BE2C (cell line): ENCODE data around the gene SCN7A.
"Not testable (repeated sequence)": the region's sequence is repeated elsewhere in the genome, so short reads cannot be mapped to it uniquely, and the experiment has no call there.

ENCODE experiments used
- DNase-seq: peaks from one replicate; pipeline ENCODE4 v3.0.0-alpha.2; 2020
- H3K27me3 ChIP-seq: fragments of 250-450 bp; sonication (Bioruptor Pico); 2 replicates; pipeline ENCODE4 v1.5.1; 2020; ENCODE audit warnings: mild to moderate bottlenecking
- H3K36me3 ChIP-seq: fragments of 250-450 bp; sonication (Bioruptor Pico); 2 replicates; pipeline ENCODE4 v1.5.1; 2020; ENCODE audit warnings: mild to moderate bottlenecking
- H3K4me1 ChIP-seq: fragments of 250-450 bp; sonication (Bioruptor Pico); 2 replicates; pipeline ENCODE4 v1.5.1; 2020
- H3K4me3 ChIP-seq: 2 replicates; pipeline ENCODE4 v1.5.1; 2011; ENCODE audit warnings: low read depth, low read length
- H3K9me3 ChIP-seq: fragments of 250-450 bp; sonication (Bioruptor Pico); 2 replicates; pipeline ENCODE4 v1.5.1; 2020
- TF ChIP-seq, protein P1 (sequence below): IDR thresholded peaks from 2 replicates; pipeline ENCODE4 v1.5.1; 2012; ENCODE audit warnings: mild to moderate bottlenecking, low read depth, low read length

SCN7A gene

DNA sequence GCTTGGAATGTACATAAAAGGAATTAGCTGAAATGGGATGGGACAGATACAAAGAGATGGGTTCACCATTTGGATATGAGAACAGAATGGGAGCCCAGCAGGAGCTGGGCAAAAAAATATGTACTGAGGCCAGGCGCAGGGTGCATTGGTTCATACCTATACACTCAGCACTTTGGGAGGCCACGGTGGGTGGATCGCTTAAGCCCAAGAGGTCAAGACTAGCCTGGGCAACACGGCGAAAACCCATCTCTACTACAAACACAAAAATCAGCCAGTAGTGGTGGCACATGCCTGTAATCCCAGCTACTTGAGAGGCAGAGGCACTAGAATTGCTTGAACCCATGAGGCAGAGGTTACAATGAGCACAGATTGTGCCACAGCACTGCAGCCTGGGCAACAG is 30.4 kb downstream of the SCN7A start:
- TF ChIP-seq, protein P1, sequence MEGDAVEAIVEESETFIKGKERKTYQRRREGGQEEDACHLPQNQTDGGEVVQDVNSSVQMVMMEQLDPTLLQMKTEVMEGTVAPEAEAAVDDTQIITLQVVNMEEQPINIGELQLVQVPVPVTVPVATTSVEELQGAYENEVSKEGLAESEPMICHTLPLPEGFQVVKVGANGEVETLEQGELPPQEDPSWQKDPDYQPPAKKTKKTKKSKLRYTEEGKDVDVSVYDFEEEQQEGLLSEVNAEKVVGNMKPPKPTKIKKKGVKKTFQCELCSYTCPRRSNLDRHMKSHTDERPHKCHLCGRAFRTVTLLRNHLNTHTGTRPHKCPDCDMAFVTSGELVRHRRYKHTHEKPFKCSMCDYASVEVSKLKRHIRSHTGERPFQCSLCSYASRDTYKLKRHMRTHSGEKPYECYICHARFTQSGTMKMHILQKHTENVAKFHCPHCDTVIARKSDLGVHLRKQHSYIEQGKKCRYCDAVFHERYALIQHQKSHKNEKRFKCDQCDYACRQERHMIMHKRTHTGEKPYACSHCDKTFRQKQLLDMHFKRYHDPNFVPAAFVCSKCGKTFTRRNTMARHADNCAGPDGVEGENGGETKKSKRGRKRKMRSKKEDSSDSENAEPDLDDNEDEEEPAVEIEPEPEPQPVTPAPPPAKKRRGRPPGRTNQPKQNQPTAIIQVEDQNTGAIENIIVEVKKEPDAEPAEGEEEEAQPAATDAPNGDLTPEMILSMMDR: no peak
- H3K9me3 ChIP-seq: no peaks in the 10 kb centered on the region

DNA sequence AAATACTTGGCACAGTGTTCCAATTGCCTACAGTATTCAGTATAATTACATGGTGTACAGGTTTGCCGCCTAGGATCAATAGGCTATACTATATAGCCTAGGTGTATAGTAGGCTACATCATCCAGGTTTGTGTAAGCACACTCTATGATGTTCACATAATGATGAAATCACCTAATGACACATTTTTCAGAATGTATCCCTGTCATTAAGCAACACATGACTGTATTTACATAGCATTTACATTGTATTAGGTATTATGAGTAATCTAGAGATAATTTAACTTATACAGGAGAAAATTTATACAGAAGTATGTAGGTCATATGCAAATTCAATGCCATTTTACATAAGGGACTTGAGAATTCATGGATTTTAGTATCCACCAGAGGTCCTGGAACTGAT is 35.4 kb downstream of the SCN7A start:
- Histone ChIP-seq H3K4me1 (no peaks in the 10 kb centered on the region), H3K36me3 (no peaks in the 10 kb centered on the region), H3K9me3 (no peaks in the 10 kb centered on the region), H3K27me3 (no peaks in the 10 kb centered on the region), H3K4me3 (no peak overlapping the region)
- TF ChIP-seq, protein P1: no peak
- no peak for DNase-seq

More for the DNA sequence above, 30.4 kb downstream of the SCN7A start:
- no peaks in the 10 kb centered on the region for H3K36me3 ChIP-seq
- DNase-seq: no peak
- H3K4me3 ChIP-seq: no peak overlapping the region
- H3K27me3 ChIP-seq: no peaks in the 10 kb centered on the region
- H3K4me1 ChIP-seq: no peaks in the 10 kb centered on the region

DNA sequence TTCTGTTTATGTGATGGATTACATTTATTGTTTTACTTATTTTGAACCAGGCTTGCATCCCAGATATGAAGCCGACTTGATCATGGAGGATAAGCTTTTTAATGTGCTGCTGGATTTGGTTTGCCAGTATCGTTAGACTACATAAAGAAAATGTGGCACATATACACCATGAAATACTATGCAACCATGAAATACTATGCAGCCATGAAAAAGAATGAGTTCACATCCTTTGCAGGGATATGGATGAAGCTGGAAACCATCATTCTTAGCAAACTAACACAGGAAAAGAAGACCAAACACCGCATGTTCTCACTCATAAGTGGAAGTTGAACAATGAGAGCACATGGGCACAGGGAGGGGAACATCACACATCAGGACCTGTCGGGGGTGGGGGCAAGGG is 38.2 kb downstream of the SCN7A start:
- not testable (repeated sequence) for H3K9me3 ChIP-seq, H3K36me3 ChIP-seq, H3K4me3 ChIP-seq, H3K27me3 ChIP-seq, H3K4me1 ChIP-seq, DNase-seq

DNA sequence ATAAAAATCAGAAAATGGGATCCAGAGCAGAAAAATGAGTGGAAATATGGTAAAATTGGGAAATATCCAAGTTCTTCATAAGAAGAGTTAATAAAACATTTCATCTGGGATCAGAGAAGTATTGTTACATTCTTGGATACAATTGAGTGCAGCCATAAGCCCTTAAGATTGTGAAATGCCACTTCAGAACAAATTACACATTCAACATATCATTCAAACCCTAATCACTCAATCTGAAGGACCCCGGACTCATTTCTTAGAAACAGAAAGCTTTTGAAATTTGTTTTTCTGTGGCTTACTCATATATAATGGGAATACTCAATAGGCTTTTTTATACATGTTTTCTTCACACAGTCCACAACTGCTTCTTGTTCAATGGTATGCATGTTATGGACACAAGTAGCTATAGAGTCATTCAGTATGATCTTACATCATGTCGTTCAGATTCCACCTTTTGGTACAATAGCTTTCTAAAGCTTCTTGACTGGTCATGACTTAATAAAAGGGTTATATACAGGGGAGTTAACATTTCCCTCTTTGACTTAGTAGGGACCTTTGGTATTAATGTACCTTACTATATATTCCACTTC is 39.9 kb downstream of the SCN7A start:
- no peaks in the 10 kb centered on the region for H3K4me1 ChIP-seq
- H3K9me3 ChIP-seq: no peaks in the 10 kb centered on the region
- TF ChIP-seq, protein P1: no peak
- DNase-seq: no peak
- H3K4me3 ChIP-seq: no peak overlapping the region
- no peaks in the 10 kb centered on the region for H3K27me3 ChIP-seq
- no peaks in the 10 kb centered on the region for H3K36me3 ChIP-seq

DNA sequence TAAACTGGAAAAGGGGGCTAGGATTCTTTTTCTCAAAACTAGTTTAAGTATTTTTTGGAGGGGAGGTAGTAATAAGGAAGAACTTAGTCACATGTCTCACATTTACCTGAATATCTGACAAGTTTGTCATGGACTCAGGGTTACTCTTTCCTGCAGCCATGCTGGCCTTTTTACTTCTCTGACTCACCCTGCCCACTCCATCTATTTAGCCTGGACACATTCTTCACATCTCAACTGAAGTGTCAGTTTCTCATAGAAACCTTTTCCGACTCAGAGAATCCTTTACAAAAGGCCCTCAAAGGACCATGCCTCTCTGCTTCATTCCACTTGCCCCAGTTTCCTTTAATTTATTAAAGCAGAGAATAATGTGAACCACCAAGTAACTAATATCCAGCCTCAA is 42.6 kb downstream of the SCN7A start:
- H3K9me3 ChIP-seq: no peaks in the 10 kb centered on the region
- H3K4me1 ChIP-seq: no peaks in the 10 kb centered on the region
- no peak for DNase-seq
- H3K27me3 ChIP-seq: no peaks in the 10 kb centered on the region
- H3K36me3 ChIP-seq: no peaks in the 10 kb centered on the region
- TF ChIP-seq, protein P1: no peak
- H3K4me3 ChIP-seq: no peak overlapping the region

DNA sequence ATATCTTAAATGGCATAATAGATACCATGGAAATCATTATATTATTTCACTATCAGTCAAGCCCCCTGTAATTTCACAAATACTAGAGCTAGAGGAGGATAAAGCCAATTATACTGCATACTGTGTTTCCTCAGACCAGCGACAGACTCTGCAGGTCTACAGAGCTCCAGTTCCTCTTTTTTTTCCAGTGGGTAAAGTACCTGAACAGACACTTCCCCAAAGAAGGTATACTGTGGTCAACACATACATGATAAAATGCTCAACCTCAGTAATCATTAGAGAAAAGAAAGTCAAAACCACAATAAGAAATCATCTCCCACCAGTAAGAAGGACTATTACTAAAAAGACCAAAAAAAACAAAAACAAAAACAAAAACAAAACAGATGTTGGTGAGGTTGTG is 44.6 kb downstream of the SCN7A start:
- Histone ChIP-seq H3K9me3 (no peaks in the 10 kb centered on the region), H3K36me3 (no peaks in the 10 kb centered on the region), H3K4me1 (no peaks in the 10 kb centered on the region), H3K27me3 (no peaks in the 10 kb centered on the region), H3K4me3 (no peak overlapping the region)
- no peak for DNase-seq
- TF ChIP-seq, protein P1: no peak

DNA sequence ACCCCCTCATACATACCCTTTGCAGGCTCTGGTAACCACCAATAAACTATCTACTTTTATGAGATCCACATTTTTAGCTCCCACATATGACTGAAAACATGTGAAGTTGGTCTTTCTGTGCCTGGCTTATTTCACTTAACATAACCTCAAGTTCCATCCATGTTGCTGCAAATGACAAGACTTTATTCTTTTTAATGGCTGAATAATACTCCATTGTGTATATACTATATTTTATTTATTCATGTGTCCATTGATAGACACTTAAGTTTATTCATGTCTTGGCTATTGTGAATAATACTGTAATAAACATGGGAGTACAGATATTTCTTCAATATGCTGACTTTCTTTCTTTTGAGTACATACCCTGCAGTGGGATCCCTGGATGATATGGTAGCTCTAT is 45.9 kb downstream of the SCN7A start:
- TF ChIP-seq, protein P1: no peak
- H3K4me3 ChIP-seq: no peak overlapping the region

More for the DNA sequence above, 45.9 kb downstream of the SCN7A start:
- Histone ChIP-seq H3K36me3 (no peaks in the 10 kb centered on the region), H3K4me1 (no peaks in the 10 kb centered on the region), H3K27me3 (no peaks in the 10 kb centered on the region), H3K9me3 (no peaks in the 10 kb centered on the region)
- no peak for DNase-seq
